Erythroblast (primary cell): ENCODE measurements around the gene DHX9.

Experiments used
- GATA1 ChIP-seq: IDR thresholded peaks from 2 replicates; pipeline ENCODE4 v1.6.1; 2011; ENCODE audit warnings: low read depth, mild to moderate bottlenecking, control low read depth, low read length, moderate library complexity
- POLR2A ChIP-seq: IDR thresholded peaks from 2 replicates; pipeline ENCODE4 v1.6.1; 2011; ENCODE audit warnings: mild to moderate bottlenecking, low read length

DNA sequence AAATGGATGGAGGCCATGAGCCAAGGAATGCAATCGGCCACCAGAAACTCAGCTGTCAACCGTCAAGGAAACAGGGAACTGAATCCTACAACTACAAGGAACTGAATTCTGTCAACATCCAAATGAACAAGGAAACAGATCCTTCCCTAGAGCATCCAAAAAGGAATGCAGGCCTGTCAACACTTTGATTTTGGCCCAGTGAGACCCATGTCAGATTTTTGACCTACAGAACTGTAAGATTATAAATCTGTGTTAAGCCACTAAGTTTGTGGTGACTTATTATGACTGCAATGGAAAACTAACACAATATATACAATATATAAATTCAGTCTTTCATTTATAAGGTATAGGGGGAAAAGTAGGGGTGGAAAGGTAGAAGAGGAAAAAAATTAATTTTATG lies 58.5 kb downstream of the DHX9 start:
- TF ChIP-seq POLR2A (no peak), GATA1 (no peak)
